GM18507 (cell line): ENCODE results near the gene PLEKHA7.
"Not testable (repeated sequence)": the region's sequence is repeated elsewhere in the genome, so short reads cannot be mapped to it uniquely, and the experiment has no call there.

ENCODE experiments used
- DNase-seq: peaks from one replicate; pipeline ENCODE4 v3.0.0; 2011; ENCODE audit warnings: low read depth; ENCODE audit not compliant: insufficient read length; ENCODE audit errors: extremely low spot score
- FAIRE-seq: peaks from 2 replicates; lab custom pipeline; 2011; peaks lifted over from hg19 to GRCh38; lab: Jason Lieb, UNC

Gene PLEKHA7, protein sequence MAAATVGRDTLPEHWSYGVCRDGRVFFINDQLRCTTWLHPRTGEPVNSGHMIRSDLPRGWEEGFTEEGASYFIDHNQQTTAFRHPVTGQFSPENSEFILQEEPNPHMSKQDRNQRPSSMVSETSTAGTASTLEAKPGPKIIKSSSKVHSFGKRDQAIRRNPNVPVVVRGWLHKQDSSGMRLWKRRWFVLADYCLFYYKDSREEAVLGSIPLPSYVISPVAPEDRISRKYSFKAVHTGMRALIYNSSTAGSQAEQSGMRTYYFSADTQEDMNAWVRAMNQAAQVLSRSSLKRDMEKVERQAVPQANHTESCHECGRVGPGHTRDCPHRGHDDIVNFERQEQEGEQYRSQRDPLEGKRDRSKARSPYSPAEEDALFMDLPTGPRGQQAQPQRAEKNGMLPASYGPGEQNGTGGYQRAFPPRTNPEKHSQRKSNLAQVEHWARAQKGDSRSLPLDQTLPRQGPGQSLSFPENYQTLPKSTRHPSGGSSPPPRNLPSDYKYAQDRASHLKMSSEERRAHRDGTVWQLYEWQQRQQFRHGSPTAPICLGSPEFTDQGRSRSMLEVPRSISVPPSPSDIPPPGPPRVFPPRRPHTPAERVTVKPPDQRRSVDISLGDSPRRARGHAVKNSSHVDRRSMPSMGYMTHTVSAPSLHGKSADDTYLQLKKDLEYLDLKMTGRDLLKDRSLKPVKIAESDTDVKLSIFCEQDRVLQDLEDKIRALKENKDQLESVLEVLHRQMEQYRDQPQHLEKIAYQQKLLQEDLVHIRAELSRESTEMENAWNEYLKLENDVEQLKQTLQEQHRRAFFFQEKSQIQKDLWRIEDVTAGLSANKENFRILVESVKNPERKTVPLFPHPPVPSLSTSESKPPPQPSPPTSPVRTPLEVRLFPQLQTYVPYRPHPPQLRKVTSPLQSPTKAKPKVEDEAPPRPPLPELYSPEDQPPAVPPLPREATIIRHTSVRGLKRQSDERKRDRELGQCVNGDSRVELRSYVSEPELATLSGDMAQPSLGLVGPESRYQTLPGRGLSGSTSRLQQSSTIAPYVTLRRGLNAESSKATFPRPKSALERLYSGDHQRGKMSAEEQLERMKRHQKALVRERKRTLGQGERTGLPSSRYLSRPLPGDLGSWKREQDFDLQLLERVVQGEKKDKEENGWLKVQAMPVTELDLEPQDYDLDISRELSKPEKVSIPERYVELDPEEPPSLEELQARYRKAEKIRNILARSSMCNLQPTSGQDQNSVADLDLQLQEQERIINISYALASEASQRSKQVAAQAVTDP

DNA sequence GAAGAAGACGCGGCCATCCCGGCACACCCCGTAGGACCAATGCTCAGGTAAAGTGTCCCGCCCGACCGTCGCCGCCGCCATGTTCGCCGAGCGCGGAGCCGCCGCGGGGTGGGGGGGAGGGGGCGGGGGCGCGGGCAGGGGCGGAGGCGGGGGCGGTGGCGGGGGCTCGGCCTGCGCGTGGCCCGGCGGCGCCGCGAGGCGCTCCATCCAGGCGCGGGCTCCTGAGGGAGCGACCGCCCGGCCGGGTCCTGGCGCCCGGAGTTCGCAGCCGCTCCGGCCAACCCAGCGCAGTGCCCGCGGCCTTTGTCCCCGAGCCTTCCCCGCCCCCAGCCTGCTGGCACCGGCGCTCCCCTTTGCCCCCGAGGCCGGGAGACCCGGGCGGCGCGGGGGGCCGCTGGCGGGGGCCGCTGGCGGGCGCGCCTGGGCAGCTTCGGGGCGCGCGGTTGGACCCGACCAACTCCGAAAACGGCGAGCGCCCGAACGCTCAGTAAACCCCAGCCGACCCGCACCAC, at the start of gene PLEKHA7:
TSS of gene PLEKHA7 (minus strand) at position 94 of the 512 bp plus-strand sequence. CDS start at position 81, 13 bp downstream.
- FAIRE-seq (no peak), DNase-seq (no peak)

- FAIRE-seq, result peak; percentile 48
- DNase-seq, result peak; percentile 29
Measured at GRCh38 chr11:17063171-17064002, 49.2 kb upstream of the PLEKHA7 start.

- not testable (repeated sequence) for DNase-seq, FAIRE-seq
Measured at GRCh38 chr11:17051146-17051545, 36.9 kb upstream of the PLEKHA7 start.

GRCh38 chr11:17048491-17048890, 34.3 kb upstream of the PLEKHA7 start:
- not testable (repeated sequence) for DNase-seq, FAIRE-seq

DNA sequence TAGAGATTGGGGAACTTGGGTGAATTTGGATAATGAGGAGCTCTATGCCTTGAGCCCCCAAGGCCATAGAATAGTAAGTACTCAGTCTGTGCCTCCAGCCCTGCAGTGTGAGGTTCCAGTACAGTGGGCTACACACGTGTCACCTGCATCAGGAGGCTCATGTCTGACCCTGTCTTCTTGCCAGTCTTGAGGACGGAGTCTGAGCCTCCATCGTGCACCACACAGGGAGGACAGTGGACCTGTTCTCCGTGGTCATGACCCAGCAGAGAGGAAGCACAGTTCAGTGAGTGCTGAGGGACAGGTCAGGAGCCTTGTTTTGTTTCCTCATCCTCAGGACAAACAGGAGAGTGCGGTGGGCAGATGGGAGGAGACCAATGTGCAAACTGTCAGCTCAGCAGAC, 32.5 kb upstream of the PLEKHA7 start:
- DNase-seq, result no peak
- no peak for FAIRE-seq

- DNase-seq (no peak), FAIRE-seq (peak; percentile 33)
Measured at GRCh38 chr11:17036666-17037658, 22.7 kb upstream of the PLEKHA7 start.

DNA sequence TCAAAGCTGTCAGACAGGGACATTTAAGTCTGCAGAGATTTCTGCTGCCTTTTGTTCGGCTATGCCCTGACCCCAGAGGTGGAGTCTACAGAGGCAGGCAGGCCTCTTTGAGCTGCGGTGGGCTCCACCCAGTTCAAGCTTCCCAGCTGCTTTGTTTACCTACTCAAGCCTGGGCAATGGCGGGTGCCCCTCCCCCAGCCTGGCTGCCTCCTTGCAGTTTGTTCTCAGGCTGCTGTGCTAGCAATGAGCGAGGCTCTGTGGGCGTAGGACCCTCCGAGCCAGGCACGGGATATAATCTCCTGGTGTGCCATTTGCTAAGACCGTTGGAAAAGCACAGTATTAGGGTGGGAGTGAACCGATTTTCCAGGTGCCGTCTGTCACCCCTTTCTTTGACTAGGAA, 19.8 kb upstream of the PLEKHA7 start:
- FAIRE-seq, DNase-seq: not testable (repeated sequence)

DNA sequence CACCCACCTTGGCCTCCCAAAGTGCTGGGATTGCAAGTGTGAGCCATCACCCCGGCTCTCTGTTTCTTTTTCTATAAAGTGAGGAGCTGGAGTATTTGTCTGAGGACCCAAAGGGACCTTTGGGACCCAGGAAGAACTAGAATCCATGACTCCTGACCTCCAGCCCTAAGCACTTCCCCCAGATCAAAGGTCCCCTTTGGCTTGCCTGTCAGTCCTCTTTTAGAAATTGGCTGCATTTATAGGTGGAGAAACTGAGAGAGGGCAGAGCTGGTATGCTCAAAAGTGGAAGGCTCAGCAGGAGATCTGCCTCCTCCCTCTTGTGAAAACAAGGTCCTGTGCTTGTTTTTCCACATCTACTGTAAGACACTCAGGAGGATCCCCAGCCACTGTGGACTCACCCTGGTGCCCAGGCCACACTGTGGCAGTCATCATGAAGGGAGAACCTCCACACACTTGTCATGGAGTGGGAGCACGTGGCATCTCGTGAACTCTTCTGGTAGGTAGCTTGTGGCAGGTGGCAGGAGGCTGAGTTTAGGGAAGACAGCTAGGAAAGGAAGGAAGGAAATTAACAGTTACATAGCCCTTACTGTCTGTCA, 12.4 kb upstream of the PLEKHA7 start:
- FAIRE-seq, result no peak
- DNase-seq, result no peak

DNA sequence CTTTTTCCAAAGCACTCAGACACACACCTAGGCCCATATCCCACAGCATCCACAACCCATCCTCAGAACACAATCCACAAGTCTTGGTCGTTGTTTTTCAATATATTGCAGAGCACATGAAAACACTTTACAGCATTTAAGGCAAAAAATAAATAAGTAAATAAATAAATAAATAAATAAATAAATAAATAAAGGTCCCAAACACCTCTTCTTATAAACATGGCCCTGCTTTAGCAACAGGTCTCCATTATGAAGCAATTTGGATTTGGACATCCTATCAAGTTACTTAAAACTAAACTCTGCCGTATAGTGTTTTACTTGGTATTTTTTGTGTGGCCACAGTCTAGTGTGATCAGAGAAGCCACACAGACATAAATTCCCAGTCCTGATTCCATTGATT, 10.7 kb upstream of the PLEKHA7 start:
- FAIRE-seq (no peak), DNase-seq (no peak)

- FAIRE-seq (no peak), DNase-seq (no peak)
Measured at GRCh38 chr11:17021511-17021910, 7.3 kb upstream of the PLEKHA7 start.

DNA sequence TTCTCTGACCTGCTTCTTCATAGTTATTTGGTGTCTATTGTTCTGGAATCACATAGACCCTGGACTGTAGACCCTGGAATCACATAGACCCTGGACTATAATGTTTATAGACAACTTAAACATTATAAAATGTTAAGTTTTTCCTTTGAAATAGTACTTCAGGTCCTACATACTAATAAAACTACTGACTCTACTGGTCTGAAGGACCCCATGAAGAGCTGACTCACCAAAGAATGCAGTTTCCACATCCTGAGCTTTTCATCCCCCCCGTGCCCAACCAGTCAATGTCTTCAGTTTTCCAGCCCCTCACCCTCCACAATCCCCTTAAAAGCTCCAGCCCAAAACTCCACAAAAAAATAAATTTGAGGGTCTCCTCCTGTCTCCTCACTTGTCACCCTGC, 6.6 kb upstream of the PLEKHA7 start:
- FAIRE-seq (no peak), DNase-seq (no peak)

- DNase-seq, result no peak
- no peak for FAIRE-seq
Measured at GRCh38 chr11:17019232-17019631, 5.0 kb upstream of the PLEKHA7 start.

DNA sequence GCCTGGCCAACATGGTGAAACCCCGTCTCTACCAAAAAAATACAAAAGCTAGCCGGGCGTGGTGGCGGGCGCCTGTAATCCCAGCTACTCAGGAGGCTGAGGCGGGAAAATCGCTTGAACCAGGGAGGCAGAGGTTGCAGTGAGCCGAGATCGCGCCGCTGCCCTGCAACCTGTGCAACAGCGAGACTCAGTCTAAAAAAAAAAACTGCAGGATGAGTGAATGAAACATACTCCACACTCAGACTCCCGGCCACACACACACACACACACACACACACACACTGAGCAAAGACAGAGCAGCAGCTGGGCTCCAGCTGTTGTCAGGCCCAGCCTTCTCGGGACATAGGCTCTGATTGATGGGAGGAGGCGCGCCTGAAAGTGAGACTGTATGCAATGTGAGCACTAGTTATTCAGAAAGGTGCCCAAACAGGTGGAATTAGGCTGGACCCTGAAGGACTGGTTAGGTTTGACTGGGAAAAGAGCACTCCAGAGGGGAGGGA, 1.5 kb upstream of the PLEKHA7 start:
- DNase-seq (no peak), FAIRE-seq (no peak)

- DNase-seq, result no peak
- FAIRE-seq, result no peak
Measured at GRCh38 chr11:17014833-17015626, 816 bp upstream of the PLEKHA7 start.

DNA sequence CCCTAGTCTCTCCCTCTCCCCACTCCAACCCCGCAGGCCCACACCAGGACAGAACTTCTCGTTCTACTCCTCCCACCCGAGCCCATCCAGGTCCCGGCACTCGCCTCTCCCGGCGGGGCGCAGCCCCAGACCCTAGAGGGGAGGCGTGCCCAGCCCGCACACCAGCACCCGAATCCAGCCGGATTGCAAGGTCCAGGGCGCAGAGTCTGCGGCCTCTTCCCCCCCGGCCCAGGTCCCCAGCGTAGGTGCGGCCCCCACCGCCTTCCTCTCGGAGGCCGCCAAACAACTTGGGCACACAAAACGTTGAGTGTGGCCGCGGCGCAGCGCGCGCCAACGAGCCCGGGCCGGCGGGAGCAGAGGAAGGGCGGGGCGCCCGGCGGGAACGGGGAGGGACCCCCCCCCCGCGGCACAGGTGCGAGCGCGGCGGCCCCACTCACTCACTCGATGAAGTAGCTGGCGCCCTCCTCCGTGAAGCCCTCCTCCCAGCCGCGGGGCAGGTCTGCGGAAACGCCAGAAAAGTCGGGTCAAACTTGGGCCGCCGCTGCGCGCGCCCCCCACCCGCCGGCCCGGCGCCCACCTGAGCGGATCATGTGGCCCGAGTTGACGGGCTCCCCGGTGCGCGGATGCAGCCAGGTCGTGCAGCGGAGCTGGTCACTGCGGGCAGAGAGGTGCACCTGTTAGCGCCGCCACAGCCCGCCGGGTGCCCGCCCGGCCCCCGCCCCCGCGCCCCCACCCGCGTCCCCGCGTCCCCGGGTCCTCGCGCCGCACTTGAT, 480 bp downstream of the PLEKHA7 start:
- no peak for FAIRE-seq
- DNase-seq, result no peak
